SK-N-SH (cell line): ENCODE measurements around the gene RBMX2. TPM values are rescaled to one million over a fixed set of nuclear protein-coding genes. Genes with fewer than 3 reads are reported as not detected.

ENCODE experiments used
- CTCF ChIA-PET: fragments of 300-600, 350-600 bp; formaldehyde crosslinking; extraction: SDS; loops from one replicate; lab custom pipeline; 2021; lab: Yijun Ruan, JAX
- POLR2A ChIA-PET: fragments of 350-600 bp; sonication (Branson Sonifier 250); formaldehyde crosslinking; extraction: SDS; loops from one replicate; lab custom pipeline; 2020; ENCODE audit warnings: antibody characterized with exemption, inconsistent platforms; lab: Yijun Ruan, JAX
- DNase-seq: peaks from one replicate; pipeline ENCODE4 v3.0.0; 2012
- H2AFZ ChIP-seq: fragments of 200-600 bp; sonication (generic); 2 replicates; pipeline ENCODE4 v1.8.1; 2016; ENCODE audit warnings: antibody characterized with exemption, mild to moderate bottlenecking, low read depth
- H3F3A ChIP-seq: fragments of 200-600 bp; sonication (generic); replicated peaks from 2 replicates; pipeline ENCODE3; 2016; ENCODE audit warnings: antibody characterized with exemption, mild to moderate bottlenecking; ENCODE audit not compliant: insufficient read depth
- H3K27ac ChIP-seq, 2 experiments: fragments of 200-500 bp in 1 of 2; fragments of 200-600 bp in 1 of 2; sonication (Bioruptor generic) in 1 of 2; sonication (generic), shearing (Covaris generic) in 1 of 2; 2 replicates each; pipeline versions ENCODE4 v1.5.1 to v1.6.1; 2014 to 2016; ENCODE audit warnings: low read depth in 2 of 2, inconsistent platforms in 1 of 2, low read length in 1 of 2, mild to moderate bottlenecking in 1 of 2, mixed read lengths in 1 of 2
- H3K27me3 ChIP-seq: fragments of 200-600 bp; sonication (generic), shearing (Covaris generic); 2 replicates; pipeline ENCODE4 v1.6.1; 2016; ENCODE audit warnings: mixed run types; ENCODE audit not compliant: insufficient read depth
- H3K36me3 ChIP-seq, 2 experiments: fragments of 200-500 bp in 1 of 2; fragments of 200-600 bp in 1 of 2; sonication (Bioruptor generic) in 1 of 2; sonication (generic) in 1 of 2; replicated peaks in 1 of 2; 2 replicates each; pipeline versions ENCODE3 to v1.5.1; 2014 to 2016; ENCODE audit warnings: low read length in 1 of 2, mild to moderate bottlenecking in 1 of 2; ENCODE audit not compliant: insufficient read depth in 2 of 2, control insufficient read depth in 1 of 2
- H3K4me1 ChIP-seq, 2 experiments: fragments of 200-500 bp in 1 of 2; fragments of 200-600 bp in 1 of 2; sonication (Bioruptor generic) in 1 of 2; sonication (generic), shearing (Covaris generic) in 1 of 2; 2 replicates each; pipeline versions ENCODE4 v1.5.1 to v1.6.1; 2014 to 2016; ENCODE audit warnings: low read depth in 1 of 2, low read length in 1 of 2, mixed run types in 1 of 2; ENCODE audit not compliant: insufficient read depth in 2 of 2, control insufficient read depth in 1 of 2
- H3K4me2 ChIP-seq: fragments of 200-600 bp; sonication (generic), shearing (Covaris generic); 2 replicates; pipeline ENCODE4 v1.6.1; 2017; ENCODE audit warnings: mixed run types
- H3K4me3 ChIP-seq, 2 experiments: fragments of 200-500 bp in 1 of 2; fragments of 200-600 bp in 1 of 2; sonication (Bioruptor generic) in 1 of 2; sonication (generic), shearing (Covaris generic) in 1 of 2; 2 replicates each; pipeline versions ENCODE4 v1.5.1 to v1.8.1; 2014 to 2016; ENCODE audit warnings: low read depth in 2 of 2, inconsistent platforms in 1 of 2, low read length in 1 of 2, mild to moderate bottlenecking in 1 of 2, mixed read lengths in 1 of 2, moderate library complexity in 1 of 2
- H3K79me2 ChIP-seq: fragments of 200-600 bp; sonication (generic); 2 replicates; pipeline ENCODE4 v1.8.1; 2017; ENCODE audit warnings: mild to moderate bottlenecking; ENCODE audit not compliant: insufficient read depth
- H3K9ac ChIP-seq: fragments of 200-600 bp; sonication (generic); 2 replicates; pipeline ENCODE4 v1.6.1; 2017; ENCODE audit warnings: mixed run types
- H3K9me2 ChIP-seq: fragments of 200-600 bp; sonication (generic); 2 replicates; pipeline ENCODE4 v1.6.1; 2017; ENCODE audit warnings: mixed run types
- H3K9me3 ChIP-seq: fragments of 200-600 bp; sonication (generic); 2 replicates; pipeline ENCODE4 v1.6.1; 2017; ENCODE audit warnings: mixed run types, mild to moderate bottlenecking, moderate library complexity
- H4K20me1 ChIP-seq: fragments of 200-600 bp; sonication (generic); 2 replicates; pipeline ENCODE4 v1.6.1; 2017; ENCODE audit warnings: mild to moderate bottlenecking, mixed run types; ENCODE audit not compliant: insufficient read depth
- CTCF ChIP-seq: fragments of 200-600 bp; sonication (generic); IDR thresholded peaks from 2 replicates; pipeline ENCODE4 v1.6.1; 2017; ENCODE audit warnings: antibody characterized with exemption, mild to moderate bottlenecking, moderate library complexity
- FOSL2 ChIP-seq: IDR thresholded peaks from 2 replicates; pipeline ENCODE4 v1.4.0; 2012; ENCODE audit warnings: low read depth, mild to moderate bottlenecking, moderate library complexity, borderline replicate concordance
- FOXM1 ChIP-seq: IDR thresholded peaks from 2 replicates; pipeline ENCODE4 v1.4.0; 2012; ENCODE audit warnings: low read depth, mild to moderate bottlenecking
- GATA2 ChIP-seq: sonication (generic); formaldehyde crosslinking; IDR thresholded peaks from 2 replicates; pipeline ENCODE4 v1.5.0; 2020; ENCODE audit warnings: mild to moderate bottlenecking, missing genetic modification reagents
- MAX ChIP-seq: IDR thresholded peaks from 2 replicates; pipeline ENCODE4 v1.4.0; 2012; ENCODE audit warnings: low read depth
- POLR2AphosphoS5 ChIP-seq: IDR thresholded peaks from 2 replicates; pipeline ENCODE4 v1.6.1; 2012; ENCODE audit warnings: low read depth, low read length
- REST ChIP-seq: IDR thresholded peaks from 2 replicates; pipeline ENCODE4 v1.6.1; 2012; ENCODE audit warnings: mild to moderate bottlenecking, low read depth, low read length, moderate library complexity
- SIN3A ChIP-seq: IDR thresholded peaks from 2 replicates; pipeline ENCODE4 v1.6.1; 2012; ENCODE audit warnings: low read depth, mild to moderate bottlenecking, low read length, moderate library complexity, borderline replicate concordance
- TAF1 ChIP-seq: IDR thresholded peaks from 2 replicates; pipeline ENCODE4 v1.6.1; 2012; ENCODE audit warnings: low read depth, mild to moderate bottlenecking, low read length, moderate library complexity, borderline replicate concordance
- TCF12 ChIP-seq: IDR thresholded peaks from 2 replicates; pipeline ENCODE4 v1.4.0; 2012
- TEAD4 ChIP-seq: IDR thresholded peaks from 2 replicates; pipeline ENCODE4 v1.4.0; 2012; ENCODE audit warnings: mild to moderate bottlenecking, borderline replicate concordance; ENCODE audit not compliant: insufficient read depth
- USF1 ChIP-seq: IDR thresholded peaks from 2 replicates; pipeline ENCODE4 v1.4.0; 2012; ENCODE audit warnings: low read depth, borderline replicate concordance
- USF2 ChIP-seq: fragments of 150-350 bp; IDR thresholded peaks from 2 replicates; pipeline ENCODE4 v1.6.1; 2017; ENCODE audit warnings: antibody characterized with exemption, low read length, low read depth, borderline replicate concordance
- YY1 ChIP-seq: IDR thresholded peaks from 2 replicates; pipeline ENCODE4 v1.4.0; 2012; ENCODE audit warnings: low read depth, mild to moderate bottlenecking
- ZBTB33 ChIP-seq: IDR thresholded peaks from 2 replicates; pipeline ENCODE4 v1.4.0; 2012; ENCODE audit warnings: low read depth, borderline replicate concordance
- WGBS: methylation state at CpG from one replicate; pipeline ENCODE4 v1.1.6; 2017; ENCODE audit warnings: low lambda C conversion rate; 5-methylcytosine and 5-hydroxymethylcytosine counted together
- polyA plus RNA-seq, 3 experiments: library from polyadenylated mRNA; depleted of rRNA; stranded (reverse); fragments of >200 nt; gene quantifications; 2 replicates each; pipeline ENCODE4 v1.2.3, GENCODE V29; 2012

The RBMX2 gene
- polyA plus RNA-seq, 1 of the 3 experiments (the other 2 are of a cell fraction): 22.7 TPM

GRCh38 chrX:130444641-130445336 is 43.0 kb downstream of the RBMX2 start:
- TF ChIP-seq REST: no peak
- no peak for TF ChIP-seq MAX
- no peak for TF ChIP-seq TCF12
- no peak for TF ChIP-seq USF2
- no peak for TF ChIP-seq FOXM1
- TF ChIP-seq ZBTB33: no peak
- TF ChIP-seq GATA2 (CRISPR knock-in tag): no peak
- TF ChIP-seq SIN3A: no peak
- TF ChIP-seq TAF1: no peak
- TF ChIP-seq CTCF: no peak
- no peak for TF ChIP-seq USF1
- TF ChIP-seq TEAD4: no peak
- no peak for TF ChIP-seq YY1
- TF ChIP-seq FOSL2: no peak
- TF ChIP-seq POLR2AphosphoS5: no peak
- TF ChIP-seq, all 33 proteins: peak for 0
- no peaks in the 10 kb centered on the region for H4K20me1 ChIP-seq
- POLR2A ChIA-PET: no interaction called here
- no peak overlapping the region for H3K9ac ChIP-seq
- CTCF ChIA-PET: no interaction called here
- H3F3A ChIP-seq: no peaks in the 10 kb centered on the region
- H2AFZ ChIP-seq: no peak overlapping the region
- H3K27me3 ChIP-seq: no peaks in the 10 kb centered on the region
- WGBS: 55% methylated on average over 1 of the region's 1 CpG
- no peak overlapping the region for H3K27ac ChIP-seq
- no peaks in the 10 kb centered on the region for H3K36me3 ChIP-seq
- no peaks in the 10 kb centered on the region for H3K79me2 ChIP-seq
- DNase-seq: no peak
- H3K4me1 ChIP-seq: no peaks in the 10 kb centered on the region
- H3K9me2 ChIP-seq: no peaks in the 10 kb centered on the region
- no peak overlapping the region for H3K4me3 ChIP-seq
- no peak overlapping the region for H3K4me2 ChIP-seq
- H3K9me3 ChIP-seq: no peaks in the 10 kb centered on the region
